Measurements from ENCODE around the gene C19orf73.

Gene C19orf73

GRCh38 chr19:49160450-49161189 lies 41.7 kb upstream of the C19orf73 start:
- no peak overlapping the region for H3K4me3 ChIP-seq (ENCODE audit: low read depth, low read length)
- TF ChIP-seq, protein P1, sequence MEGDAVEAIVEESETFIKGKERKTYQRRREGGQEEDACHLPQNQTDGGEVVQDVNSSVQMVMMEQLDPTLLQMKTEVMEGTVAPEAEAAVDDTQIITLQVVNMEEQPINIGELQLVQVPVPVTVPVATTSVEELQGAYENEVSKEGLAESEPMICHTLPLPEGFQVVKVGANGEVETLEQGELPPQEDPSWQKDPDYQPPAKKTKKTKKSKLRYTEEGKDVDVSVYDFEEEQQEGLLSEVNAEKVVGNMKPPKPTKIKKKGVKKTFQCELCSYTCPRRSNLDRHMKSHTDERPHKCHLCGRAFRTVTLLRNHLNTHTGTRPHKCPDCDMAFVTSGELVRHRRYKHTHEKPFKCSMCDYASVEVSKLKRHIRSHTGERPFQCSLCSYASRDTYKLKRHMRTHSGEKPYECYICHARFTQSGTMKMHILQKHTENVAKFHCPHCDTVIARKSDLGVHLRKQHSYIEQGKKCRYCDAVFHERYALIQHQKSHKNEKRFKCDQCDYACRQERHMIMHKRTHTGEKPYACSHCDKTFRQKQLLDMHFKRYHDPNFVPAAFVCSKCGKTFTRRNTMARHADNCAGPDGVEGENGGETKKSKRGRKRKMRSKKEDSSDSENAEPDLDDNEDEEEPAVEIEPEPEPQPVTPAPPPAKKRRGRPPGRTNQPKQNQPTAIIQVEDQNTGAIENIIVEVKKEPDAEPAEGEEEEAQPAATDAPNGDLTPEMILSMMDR (IDR thresholded peaks at IDR 0.05; ENCODE audit: borderline replicate concordance, insufficient read depth, low read depth, low read length), result no peak

DNA sequence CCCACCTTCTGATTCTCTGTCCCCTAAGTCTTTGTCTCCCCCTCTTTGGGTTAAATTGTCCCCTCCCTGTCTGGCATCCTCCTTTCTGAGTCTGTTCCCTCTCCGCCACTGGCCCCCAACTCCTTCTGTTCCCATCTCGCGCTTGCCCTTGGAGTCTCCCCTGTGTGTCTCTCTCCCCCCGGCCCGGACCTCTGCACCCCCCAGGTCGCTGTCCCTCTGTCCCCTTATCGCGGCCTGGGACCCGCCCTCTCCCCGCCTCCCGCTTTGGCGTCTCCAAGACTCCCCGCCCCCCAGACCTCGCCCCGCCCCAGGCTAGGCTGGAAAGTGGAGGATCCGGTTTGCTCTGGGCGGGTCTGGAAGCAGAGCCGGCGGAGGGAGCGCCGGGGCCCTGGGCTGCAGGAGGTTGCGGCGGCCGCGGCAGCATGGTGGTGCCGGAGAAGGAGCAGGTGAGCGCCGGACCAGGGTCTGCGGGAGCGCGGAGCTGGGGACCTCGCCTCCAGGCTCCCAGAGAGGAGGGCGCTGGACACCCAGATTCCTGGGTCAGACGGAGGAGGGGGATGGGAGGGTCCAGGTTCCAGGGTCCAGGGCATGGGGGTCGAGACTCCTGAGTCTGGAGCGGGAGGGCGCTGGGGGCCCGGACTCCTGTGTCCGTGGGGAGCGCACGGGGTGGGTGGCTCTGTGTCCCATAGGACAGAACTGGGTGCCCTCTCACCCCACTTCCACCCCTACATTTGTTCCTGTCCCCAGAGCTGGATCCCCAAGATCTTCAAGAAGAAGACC lies 38.7 kb upstream of the C19orf73 start, which contains the start of gene TRPM4:
Gene TRPM4, plus strand, starts transcription at position 348 of the 780 bp plus-strand sequence. Its CDS starts 75 bp downstream, at position 423.
- TF ChIP-seq, protein P1 (IDR thresholded peaks at IDR 0.05; ENCODE audit: borderline replicate concordance, insufficient read depth, low read depth, low read length), result no peak
- H3K4me3 ChIP-seq (ENCODE audit: low read depth, low read length), result no peak within 1 kb of the TSS

DNA sequence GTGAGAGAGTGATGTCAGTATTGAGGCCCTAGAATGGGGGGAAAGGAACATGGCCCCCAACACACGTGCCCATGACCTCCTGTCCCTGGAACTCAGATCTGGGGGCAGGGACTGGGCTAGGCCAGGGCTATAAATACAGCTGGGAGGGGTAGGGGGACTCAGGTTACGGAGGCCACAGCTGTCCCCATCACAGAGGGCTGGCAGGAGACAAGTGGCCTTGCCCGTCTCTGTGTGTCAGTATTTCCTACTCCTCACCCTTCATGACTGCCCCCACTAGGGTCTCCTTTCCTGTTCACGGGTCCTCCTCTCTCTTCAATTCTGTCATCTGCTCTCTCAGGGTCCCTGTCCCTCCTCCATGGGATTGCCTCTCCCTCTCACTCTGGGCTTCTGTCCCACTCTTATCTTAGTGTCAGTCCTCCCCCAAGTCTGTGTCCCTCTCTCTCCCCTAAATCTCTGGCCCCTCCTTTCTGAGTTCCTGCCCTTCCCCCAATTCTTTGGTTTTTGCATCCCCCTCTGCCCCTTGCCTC lies 36.9 kb upstream of the C19orf73 start:
- TF ChIP-seq, protein P1 (IDR thresholded peaks at IDR 0.05; ENCODE audit: borderline replicate concordance, insufficient read depth, low read depth, low read length), result no peak
- H3K4me3 ChIP-seq (ENCODE audit: low read depth, low read length), result no peak overlapping the region

GRCh38 chr19:49155005-49155819 lies 36.3 kb upstream of the C19orf73 start, which contains the start of gene HRC:
Gene HRC (minus strand): TSS chr19:49155396. CDS start chr19:49155237, 159 bp downstream.
- H3K4me3 ChIP-seq (ENCODE audit: low read depth, low read length), result no peak within 1 kb of the TSS
- TF ChIP-seq, protein P1 (IDR thresholded peaks at IDR 0.05; ENCODE audit: borderline replicate concordance, insufficient read depth, low read depth, low read length), result no peak

GRCh38 chr19:49154279-49154678 lies 35.3 kb upstream of the C19orf73 start:
- no peak overlapping the region for H3K4me3 ChIP-seq (ENCODE audit: low read depth, low read length)
- TF ChIP-seq, protein P1 (IDR thresholded peaks at IDR 0.05; ENCODE audit: borderline replicate concordance, insufficient read depth, low read depth, low read length), result no peak

GRCh38 chr19:49153167-49153809 lies 34.3 kb upstream of the C19orf73 start:
- no peak overlapping the region for H3K4me3 ChIP-seq (ENCODE audit: low read depth, low read length)
- TF ChIP-seq, protein P1 (IDR thresholded peaks at IDR 0.05; ENCODE audit: borderline replicate concordance, insufficient read depth, low read depth, low read length), result no peak
